GM21619 (cell line): ENCODE results near the gene ARF5.

ENCODE experiments used
- ATAC-seq: cut with Tn5 transposase; IDR thresholded peaks from one replicate; pipeline ENCODE4 v1.9.1; 2021; ENCODE audit not compliant: unreplicated experiment

Gene ARF5

DNA sequence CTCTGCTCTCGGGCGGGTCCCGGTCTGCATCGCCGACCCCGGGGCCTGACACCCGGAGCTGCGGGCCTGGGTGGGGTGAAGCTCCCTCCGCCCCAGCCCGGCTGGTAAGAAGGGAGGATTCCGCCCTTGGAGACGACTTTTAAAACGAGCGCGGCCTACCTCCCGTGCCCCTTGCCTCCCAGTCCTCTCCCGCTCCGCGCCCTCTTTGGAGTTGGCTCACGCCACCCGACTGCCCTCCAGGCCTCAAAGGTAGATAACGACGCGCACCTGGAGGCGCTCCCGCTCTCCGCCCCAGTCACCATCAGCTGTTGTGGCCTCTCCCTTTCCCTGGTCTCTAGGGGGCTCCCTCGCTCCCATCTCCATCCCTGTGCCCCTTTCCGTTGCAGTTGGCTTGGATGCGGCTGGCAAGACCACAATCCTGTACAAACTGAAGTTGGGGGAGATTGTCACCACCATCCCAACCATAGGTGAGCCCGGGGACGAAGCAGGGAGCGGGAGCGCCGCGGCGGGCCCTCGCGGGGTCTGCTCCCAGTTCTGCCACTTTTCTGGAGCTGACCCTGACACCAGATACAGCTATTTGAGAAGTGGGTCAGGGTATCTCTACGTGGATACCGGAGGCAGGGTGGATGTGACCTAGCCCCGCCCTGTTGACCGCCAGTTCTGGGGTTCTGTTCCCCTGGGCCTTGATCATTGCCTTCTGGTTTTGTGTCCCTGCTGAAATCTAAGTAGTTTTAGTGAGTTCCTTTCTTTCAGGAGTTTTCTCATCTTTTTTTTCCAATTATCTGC lies 679 bp downstream of the ARF5 start:
- peak; percentile 21 for ATAC-seq

DNA sequence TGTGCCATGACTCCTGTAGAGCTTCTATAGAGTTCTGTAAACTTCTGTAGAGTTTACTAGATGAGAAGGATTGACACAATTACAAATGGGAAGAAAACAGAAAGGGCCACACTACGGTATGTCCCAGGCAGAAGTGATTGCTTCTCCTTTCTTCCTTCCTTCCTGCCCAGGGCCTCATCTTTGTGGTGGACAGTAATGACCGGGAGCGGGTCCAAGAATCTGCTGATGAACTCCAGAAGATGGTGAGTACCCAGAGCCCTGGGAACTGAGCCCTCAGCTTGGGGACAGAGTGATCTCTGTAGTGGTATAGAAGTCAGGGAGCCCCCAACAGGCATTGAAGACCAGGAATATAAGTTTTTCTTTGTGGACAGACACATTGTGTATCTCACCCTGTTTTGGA lies 1.7 kb downstream of the ARF5 start:
- ATAC-seq: no peak

DNA sequence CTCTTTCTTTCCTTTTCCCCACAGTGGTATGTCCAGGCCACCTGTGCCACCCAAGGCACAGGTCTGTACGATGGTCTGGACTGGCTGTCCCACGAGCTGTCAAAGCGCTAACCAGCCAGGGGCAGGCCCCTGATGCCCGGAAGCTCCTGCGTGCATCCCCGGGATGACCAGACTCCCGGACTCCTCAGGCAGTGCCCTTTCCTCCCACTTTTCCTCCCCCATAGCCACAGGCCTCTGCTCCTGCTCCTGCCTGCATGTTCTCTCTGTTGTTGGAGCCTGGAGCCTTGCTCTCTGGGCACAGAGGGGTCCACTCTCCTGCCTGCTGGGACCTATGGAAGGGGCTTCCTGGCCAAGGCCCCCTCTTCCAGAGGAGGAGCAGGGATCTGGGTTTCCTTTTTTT lies 3.0 kb downstream of the ARF5 start:
- no peak for ATAC-seq

DNA sequence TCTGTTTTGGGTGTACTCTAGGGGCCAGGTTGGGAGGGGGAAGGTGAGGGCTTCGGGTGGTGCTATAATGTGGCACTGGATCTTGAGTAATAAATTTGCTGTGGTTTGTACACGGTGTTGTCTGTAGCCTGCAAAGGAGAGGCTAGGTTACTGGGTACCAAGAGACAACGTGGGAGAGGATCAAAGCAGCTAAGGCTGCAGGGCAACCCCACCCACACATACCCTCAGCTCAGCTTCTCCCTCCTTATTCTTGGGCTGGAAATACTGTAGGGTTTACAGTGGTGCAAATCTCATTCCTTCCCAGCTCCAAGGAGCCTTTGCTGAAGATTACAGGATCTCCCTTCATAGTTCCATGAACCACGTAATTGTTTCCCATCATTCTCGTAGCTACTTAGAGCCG lies 3.4 kb downstream of the ARF5 start:
- no peak for ATAC-seq

DNA sequence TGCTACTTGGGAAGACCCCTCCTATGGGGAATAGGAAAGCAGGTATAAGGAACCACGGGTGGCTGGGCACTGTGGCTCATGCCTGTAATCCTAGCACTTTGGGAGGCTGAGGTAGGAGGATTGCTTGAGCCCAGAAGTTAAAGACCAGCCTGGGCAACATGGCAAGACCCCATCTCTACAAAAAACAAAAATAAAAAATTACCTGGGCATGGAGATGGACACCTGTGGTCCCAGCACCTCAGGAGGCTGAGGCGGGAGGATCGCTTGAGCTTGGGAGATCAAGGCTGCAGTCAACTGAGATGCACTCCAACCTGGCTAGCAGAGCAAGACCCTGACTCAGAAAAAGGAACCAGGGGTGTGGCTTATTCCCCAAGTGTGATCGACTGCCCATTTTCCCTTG lies 4.3 kb downstream of the ARF5 start:
- no peak for ATAC-seq

DNA sequence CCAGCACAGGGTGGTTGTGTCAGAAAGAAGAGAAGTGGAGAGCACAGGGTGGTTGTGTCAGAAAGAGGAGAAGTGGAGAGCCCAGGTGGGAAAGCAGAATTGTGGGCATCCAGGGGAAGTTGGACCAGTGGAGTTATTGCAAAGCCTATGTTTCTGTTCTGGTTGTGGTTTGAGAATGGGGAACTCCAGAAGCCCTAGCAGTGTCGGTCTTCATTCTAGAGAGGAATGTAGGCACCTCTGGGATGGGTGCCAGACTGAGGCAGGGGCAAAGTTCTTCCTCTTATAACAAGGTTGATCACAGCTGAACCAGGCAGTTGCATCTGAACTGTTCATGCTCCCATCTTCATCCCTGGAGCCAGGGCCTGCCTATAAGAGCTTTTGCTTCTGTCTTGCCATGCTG lies 6.3 kb downstream of the ARF5 start:
- ATAC-seq: no peak

DNA sequence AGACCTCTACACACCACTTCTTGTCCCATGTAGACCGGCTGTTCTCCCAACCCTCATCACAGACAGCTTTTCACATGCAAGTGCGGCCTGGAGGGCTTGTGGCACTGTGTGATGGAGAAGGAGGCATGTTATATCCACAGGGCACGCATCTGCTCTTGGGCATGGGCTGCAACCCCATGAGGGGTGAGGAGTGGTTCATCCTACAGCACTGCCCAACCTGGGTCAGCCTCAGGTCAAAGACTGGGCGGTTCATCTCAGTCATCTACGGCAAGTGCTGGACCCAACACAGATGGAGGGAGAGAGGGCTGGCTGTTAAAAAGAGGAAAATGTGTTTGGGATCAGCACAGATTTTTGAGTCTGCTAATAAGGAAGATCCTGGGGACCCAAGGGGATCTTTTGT lies 7.5 kb downstream of the ARF5 start:
- ATAC-seq: no peak

DNA sequence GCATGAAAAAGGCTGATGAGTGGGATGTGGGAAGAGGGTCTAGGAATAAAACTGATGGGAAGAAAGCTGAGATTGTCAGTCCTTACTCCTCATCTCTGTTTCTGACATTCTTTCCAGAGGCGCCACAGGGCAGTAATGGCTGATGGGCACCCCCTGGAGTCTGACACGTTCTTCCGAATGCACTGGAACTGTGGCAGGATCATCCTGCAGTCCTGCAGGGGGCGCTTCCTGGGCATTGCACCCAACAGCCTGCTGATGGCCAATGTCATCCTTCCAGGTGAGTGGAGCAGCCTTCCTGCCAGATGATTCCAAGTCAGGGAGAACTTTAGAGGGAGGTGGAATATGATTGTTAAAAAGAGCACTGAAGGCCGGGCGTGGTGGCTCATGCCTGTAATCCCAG lies 10.1 kb downstream of the ARF5 start:
- ATAC-seq: no peak

DNA sequence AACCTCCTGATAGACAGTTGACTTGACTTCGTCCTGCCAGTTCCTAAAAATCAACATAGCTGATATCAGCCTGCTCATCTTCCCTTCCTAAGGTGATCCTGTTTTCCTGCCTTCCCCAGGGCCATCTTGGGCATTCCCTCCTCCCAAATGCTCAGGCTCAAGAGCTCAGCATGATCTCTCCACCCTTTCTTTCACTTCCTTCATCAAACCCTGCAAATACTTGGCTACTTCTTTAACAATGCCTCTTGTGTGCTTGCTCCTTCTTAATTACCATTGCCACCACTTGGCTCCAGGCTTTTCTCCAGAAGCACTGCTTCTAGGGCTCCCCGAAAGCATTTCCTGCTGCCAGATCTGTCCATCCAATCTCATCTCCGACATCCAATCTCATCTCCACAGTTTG lies 12.7 kb downstream of the ARF5 start:
- no peak for ATAC-seq

DNA sequence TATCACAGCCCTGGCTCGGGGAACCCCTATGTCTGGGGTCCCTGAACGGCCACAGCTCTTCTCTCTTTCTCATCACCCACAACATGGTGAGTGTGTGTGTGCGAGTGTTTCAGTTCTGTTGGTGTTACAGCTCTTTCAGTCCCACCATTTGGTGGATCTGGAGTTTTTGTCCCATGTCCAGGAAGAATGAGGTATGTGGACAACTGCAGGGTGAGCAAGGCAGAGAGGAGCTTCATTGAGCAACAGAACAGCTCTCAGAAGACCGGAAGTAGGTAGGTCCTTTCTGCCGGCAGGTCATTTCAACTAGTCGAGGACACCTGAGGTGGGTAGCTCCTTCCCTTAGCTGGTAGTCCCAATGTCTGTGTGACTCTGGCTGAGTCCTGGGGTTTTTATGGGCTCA lies 20.2 kb downstream of the ARF5 start:
- ATAC-seq: no peak

DNA sequence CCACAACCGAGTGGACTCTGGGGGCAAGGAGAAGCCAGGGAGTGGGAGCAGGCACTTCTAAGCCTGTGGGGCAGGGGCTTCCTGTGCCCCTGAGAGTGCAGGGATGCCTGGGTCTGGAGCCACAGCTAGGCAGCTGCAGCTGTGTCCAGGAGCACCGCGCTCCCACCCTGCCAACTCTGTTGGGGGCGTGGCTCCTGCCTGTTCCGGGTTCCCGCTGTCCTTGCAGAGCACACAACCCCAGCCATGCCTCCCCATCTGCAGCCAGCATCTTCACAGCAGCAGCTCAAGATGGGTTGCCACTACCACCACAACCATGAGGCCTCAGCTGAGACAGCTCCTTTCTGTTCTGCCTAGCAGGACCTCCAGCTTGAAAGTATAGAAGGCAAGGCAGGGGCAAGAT lies 21.1 kb downstream of the ARF5 start:
- no peak for ATAC-seq

DNA sequence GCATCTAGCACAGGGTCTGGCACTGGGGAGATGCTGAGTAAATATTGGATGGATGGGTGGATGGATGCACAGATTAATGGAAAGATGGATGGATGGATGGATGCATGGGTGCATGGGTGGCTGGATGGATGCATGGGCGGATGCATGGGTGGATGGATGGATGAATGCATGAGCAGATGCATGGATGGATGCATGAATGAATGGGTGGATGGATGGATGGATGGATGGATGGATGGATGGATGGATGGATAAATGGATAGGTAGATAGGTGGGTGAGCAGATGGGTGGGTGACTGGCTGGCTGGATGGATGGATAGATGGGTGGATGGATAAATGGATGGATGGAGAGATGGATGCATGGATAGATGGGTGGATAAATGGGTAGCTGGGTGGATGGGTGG lies 24.1 kb downstream of the ARF5 start:
- no peak for ATAC-seq

DNA sequence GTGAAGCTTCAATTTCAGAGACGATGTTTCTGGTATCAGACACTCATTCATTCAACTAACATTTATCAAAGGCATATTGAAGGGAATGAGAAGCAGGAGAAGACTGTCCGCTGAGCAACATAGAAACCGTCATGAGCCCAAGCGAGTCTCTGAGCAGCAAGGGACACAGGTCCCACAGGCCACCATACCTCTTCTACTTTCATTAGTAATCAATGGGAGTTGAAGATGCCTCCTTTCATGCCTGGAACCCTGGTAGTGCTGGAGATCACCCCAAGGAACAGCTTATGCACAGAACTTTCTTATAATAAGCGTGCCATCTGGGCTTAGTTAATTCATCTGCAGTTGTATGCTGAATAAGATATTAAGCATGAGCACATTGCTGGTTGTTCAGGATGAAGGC lies 28.5 kb downstream of the ARF5 start:
- ATAC-seq: no peak

DNA sequence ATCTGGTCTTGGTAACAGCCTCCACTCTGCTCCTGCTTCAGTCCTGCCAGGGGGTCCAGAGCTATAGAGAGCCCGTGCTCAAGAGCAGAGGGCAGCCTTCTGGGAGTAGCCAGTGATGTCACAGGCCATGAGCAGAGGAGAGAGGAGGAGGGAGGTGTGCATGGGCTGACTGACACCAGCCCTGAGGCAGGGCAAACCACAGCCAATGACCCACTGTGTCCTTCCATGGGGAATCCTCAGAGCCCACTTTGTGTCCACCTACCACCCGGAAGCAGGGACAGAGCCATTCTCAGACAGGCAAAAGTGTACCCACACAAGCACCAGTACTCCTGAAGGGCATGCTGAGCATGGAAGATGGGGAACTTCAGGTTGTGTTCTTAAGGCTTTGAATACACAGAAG lies 29.8 kb downstream of the ARF5 start, which contains the start of gene PAX4:
Gene PAX4 (minus strand): TSS at position 101 of the 400 bp plus-strand sequence. CDS start 2,214 bp downstream, outside the sequence.
- no peak for ATAC-seq

DNA sequence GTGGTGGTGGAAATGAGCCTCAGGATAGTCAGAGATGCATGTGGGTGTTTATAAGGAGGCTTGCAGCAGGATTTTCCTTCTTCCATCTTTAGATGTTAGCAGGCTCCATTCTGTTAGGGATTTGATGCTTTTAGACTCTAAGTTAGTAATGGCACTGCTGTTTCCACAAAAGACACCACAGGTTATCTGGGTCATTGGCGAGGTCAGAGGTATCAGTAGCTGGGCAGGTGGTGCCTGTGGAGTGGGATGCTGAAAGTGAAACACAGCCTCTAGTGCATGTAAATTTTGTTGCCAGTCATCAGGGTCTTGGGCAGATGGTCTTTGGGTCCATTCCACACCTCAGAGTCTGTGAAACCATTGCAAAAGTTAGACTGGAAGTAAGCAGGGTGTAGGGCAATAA lies 30.6 kb downstream of the ARF5 start:
- ATAC-seq: no peak

DNA sequence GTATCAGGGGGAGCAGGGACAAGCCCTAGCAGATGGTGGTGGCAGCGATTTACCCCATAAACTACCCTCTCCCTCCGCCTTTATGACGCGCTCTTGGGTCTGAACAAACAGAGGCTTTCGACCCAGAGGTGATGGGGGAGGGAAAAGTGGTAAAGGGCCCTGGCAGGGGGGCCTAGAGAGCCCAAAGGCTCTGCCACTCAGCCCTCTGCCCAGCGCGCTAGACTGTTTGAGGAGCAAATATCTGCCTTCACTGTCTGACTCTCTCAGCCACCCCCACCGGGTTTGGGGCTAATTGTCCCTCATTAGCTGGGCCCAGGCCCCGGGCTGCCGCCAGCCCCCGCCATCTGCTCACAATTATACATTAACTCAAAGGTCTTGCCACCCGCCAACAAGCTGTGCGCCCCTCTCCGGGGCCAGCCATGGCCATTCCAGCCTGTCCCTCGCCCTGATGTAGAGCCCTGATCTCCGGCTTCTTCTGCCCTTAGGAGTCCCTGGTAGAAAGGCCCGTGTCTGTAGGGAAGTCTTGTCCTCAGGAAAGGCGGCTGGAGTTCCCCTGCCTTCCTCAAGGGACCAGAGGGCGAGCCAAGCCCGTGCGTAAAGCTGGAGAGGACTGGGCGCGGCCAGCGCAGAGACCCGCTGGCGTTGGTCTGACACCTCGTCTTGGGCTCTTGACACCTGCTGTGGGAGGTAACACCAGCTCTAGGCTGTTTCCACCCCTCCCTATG lies 31.6 kb downstream of the ARF5 start:
- no peak for ATAC-seq

DNA sequence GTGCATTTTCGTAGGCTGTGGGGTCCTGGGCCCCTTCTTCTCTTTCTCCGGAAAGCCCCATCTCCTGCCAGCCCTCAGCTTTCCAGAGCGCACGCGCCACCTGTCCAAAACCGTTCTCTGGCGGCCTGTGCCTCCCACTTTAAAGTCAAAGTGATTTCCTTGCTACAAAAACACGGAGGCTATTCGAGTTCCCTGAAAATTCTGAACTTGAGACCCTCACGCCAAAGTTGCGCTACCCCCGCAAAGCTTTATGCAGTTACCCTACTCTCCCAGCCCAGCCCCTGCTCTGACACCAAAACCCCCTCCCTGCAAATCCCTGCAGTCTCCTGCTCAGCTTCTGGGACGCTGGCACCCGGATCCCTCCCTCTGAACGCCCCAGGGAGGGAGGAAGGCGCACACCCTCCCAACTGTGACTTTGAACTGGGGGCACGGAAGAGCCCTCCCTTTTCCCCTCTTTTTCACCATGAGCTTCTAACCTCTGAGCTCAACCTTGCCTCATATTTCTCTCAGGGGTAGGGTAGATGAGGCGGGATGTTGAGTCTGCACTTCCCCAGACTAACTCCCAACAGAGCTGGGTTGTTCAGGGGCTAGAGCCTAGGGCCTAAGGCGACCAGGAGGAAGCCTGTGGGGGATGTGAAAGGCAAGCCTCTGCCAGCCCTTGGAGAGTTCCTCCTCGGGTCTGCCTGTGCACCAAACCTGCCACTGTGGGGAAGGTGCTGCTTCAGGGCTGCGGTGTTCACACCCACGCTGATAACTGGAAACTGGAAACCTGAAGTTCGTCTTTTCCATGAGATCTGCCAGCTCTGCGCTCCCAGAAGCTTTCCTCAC lies 32.4 kb downstream of the ARF5 start:
- no peak for ATAC-seq

DNA sequence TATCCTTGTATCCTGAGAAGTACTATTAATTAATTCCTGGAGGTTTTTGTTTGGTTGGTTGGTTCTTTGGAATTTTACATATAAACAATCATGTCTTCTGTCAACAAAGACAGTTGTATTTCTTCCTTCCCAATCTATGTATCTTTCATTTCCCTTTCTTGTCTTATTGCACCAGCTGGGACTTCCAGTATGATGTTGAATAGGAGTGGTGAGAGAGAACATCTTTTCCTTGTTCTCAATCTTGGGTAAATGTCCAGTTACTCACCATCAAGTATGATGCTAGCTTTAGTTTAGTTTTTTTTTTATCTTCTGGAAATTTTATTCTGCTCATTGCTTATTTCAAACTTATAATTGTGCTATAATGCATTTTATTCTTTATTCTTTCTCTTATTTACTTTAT lies 37.1 kb downstream of the ARF5 start:
- no peak for ATAC-seq

DNA sequence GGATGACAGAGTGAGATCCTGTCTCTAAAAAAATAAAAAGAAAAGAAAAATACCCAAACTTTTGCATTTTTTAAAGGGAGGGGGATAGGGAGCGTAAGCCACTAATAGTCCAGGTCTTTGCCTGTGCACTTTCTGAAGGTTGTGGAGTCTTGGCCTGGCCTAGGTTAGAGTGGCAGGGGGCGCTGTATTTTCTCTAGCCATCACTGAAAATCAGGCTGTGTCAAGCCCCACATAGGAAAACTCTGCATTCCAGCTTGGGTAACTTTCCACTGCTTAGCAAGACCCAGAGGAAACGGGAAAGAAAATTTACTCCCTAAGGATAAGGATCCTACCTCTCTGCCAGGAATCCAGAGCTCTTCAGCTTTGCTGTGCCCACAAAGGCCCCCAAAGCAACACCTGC lies 40.2 kb downstream of the ARF5 start:
- no peak for ATAC-seq

DNA sequence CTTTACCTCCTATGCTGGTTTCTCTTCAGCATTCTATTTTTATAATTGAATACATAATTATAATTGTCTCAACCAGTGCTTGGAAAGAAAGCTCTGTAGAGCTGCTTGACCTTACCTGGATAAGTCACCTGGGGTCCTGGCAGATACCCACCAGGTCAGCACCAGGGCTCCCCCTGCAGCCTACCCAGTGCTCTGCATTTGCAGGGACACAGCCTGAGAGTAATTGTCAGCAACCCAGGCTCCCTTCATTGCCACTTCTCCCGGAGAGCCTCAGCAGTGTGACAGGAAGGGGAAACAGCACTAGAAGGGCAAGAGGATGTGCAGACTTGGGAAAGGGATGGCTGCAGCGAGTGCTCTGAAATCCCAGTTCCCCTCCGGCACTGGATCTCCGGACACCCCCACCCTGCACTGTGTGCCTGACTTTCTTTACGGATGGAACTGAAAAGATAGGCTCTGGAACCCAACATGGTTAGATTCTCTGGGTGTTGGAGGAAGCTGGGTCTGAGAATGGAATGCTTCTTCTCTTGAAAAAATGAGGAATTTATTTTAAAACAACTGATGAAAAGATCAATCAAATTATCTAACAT lies 41.1 kb downstream of the ARF5 start:
- peak; percentile 56 for ATAC-seq

DNA sequence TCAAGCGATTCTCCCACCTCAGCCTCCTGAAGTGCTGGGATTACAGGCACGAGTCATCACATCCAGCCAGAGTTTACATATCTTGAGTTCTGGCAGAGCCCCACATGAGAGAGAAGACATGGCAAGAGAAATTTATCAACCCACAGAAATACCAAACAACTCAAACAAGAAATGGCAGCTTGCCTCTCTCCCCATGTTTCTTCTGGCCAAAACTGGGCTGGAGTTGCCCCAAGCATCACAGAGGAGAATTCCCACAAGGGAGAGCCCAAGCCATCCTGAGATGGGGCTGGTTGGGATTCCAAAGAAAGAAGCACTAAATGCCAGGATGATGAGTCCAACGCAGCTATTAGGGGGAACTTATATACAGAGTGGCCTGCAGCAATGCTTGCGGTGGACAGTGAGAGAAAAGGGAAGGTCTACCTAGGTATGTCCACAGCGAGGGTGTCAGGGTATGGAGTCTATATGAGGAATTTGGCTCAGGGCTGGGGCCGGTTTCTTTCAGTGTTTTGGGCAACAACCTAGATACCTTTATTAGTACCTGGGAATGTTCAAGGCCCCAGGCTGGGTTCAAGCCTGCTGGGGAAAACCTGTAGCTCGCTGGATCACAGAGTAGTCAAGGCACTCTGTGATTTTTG lies 44.2 kb downstream of the ARF5 start:
- no peak for ATAC-seq
